HG02798 (cell line): Measurements from ENCODE around the gene LRRC32.

Source experiments
- ATAC-seq: cut with Tn5 transposase; IDR thresholded peaks from one replicate; pipeline ENCODE4 v1.9.1; 2021; ENCODE audit warnings: mild to moderate bottlenecking; ENCODE audit not compliant: unreplicated experiment, poor library complexity

LRRC32 gene

DNA sequence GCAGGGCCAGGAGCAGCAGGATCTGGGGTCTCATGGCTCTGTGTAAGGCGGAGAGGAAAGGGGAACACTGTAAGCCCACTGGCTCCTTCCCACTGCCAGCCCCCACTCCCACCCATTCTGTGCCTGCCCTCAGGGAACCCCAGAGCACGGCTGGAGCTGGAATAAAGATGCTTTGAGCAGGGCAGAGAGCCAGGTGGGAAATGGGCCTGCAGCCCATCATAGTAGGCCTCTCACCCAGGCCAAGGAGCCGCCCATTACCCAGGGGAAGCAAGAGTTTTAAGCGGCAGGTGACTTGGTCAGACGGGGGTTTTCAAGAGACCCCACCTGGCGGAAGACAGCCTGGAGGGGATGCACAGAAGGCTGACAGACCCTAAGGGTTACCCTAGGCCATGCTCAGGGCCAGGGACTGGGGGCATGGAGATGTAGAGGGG lies 4.6 kb downstream of the LRRC32 start:
- no peak for ATAC-seq

- ATAC-seq: no peak
Observed at GRCh38 chr11:76665172-76665571, 5.4 kb downstream of the LRRC32 start.

- ATAC-seq: no peak
Observed at GRCh38 chr11:76664578-76665061, 5.9 kb downstream of the LRRC32 start.

GRCh38 chr11:76663912-76664440 lies 6.6 kb downstream of the LRRC32 start:
- no peak for ATAC-seq

- ATAC-seq: no peak
Observed at GRCh38 chr11:76663486-76663810, 7.1 kb downstream of the LRRC32 start.

- ATAC-seq: no peak
Observed at GRCh38 chr11:76662656-76663485, 7.7 kb downstream of the LRRC32 start.

GRCh38 chr11:76661834-76662434 lies 8.6 kb downstream of the LRRC32 start:
- no peak for ATAC-seq

- no peak for ATAC-seq
Observed at GRCh38 chr11:76661306-76661751, 9.2 kb downstream of the LRRC32 start.

DNA sequence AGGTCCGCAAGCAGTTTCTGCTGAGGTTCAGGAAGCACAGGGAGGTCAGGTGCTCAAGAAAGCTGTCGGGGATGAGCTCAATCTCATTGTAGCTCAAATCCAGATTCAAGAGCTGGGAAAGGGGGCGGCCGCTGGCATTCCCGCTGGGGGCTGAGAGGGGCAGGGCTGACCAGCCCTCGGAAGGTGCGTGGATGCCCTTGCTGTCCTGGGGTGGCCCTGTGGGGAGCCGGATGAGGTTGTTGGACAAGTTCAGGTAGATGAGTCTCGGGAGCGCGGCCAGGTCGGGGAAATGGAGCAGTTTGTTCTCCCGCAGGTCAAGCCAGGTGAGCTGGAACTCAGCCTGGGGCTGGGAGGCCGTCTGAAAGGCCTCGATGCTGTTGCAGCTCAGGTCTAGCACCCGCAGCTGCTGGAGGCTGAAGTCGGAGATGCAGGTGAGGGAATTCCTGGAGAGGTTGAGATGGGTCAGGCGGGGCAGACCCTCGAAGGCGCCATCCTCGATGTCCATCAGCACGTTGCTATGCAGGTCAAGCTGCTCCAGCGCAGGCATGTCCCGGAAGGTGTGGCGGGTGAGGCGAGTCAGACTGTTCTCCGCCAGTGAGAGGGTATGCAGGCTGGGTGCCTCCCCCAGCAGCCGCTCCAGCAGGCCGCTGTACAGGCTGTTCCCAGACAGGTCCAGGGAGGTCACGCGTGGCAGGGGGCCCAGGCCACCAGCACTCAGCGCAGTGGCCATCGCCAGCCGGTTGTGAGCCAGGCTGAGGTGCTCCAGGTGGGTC lies 9.8 kb downstream of the LRRC32 start:
- ATAC-seq: no peak

- ATAC-seq: no peak
Observed at GRCh38 chr11:76659672-76660532, 10.6 kb downstream of the LRRC32 start.

- ATAC-seq: no peak
Observed at GRCh38 chr11:76658651-76659650, 11.6 kb downstream of the LRRC32 start.

DNA sequence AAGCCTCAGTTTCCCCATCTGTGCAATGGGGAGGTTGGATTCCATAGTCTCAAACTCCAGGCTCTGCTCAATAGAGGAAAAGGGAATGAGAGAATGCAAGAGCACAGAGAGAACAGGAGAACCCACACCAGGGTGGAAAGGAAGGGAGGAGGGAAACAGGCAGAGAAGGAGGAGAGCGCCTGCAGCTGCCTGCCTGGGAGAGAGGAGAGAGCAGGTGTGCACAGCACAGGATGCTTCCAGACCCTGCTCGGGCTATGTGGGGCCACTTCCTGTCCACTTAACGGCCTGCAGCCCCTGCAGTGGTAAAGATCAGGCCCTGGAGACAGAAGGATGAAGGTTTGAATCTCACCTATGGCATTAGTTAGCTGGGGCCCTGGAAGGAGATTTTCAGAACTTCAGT lies 12.3 kb downstream of the LRRC32 start:
- no peak for ATAC-seq

DNA sequence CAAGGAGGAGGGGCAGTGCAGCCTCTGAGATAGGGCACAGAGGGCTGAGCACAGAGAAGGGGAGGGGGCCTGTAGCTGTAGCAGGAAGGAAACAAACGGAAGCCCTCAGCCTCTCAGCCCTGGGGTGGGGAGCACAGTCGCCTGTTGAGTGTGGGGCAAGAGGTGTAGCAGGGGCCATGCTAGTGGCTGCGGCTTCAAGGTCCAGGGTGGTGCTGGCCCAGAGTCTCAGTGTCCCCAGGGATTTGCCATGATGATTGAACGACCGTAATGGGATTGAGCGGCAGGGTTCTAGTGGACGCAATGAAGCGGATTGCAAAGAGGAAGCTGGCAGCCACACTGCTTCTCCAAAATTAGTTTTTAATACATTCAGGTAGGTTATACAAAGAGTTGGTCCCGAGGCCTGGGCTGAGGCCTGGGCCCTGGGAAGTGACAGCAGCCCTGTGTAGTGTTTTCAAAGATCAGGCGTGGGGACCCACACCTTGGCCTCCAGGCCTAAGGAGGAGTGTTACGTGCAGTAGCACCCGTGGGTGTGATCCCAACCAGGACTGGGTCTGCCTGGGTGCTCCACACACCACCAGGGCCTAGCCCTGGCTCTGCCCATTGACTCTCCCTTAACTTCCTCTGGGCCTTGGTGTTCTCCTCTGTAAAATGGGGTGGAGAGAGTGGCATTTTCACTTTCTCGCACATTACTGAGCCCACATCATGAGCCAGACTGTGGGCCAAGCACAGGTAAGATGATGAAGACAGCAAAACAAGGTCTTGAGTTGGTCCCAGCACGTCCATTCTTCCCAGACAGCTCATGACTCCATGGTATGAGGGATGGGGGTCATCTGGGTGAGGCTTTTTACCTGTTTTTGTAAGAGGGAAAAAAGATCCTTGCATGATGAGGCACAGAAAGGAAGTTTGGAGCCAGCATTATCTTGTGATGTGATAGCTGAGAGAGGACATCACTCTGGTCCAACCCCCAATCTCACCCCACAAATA lies 13.1 kb downstream of the LRRC32 start:
- ATAC-seq: no peak

DNA sequence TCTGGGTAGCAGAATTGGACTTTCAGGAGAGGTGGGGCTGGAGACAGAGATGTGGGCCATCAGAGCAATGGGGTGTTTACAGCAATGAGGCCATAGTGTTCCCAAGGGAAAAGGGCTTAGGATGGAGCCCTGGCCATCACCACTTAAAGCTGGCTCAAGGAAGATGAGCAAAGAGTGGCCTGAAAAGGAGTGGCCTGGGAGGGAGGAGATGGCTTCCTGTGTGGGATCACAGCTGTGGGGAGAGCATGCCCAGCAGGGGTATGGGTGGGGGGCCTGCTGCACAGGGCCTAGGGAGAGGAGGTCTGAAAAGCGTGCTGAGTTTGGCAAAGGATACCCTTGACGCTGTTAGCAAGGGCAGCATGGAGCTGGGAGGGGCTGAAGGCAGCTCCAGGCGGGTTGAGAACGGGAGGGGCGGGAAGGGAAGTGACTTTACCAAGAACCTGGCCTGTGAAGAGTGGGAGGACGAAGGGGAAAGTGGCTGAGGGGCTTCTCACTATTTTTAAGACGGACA lies 13.9 kb downstream of the LRRC32 start:
- ATAC-seq: no peak

- ATAC-seq: no peak
Observed at GRCh38 chr11:76656050-76656531, 14.5 kb downstream of the LRRC32 start.

DNA sequence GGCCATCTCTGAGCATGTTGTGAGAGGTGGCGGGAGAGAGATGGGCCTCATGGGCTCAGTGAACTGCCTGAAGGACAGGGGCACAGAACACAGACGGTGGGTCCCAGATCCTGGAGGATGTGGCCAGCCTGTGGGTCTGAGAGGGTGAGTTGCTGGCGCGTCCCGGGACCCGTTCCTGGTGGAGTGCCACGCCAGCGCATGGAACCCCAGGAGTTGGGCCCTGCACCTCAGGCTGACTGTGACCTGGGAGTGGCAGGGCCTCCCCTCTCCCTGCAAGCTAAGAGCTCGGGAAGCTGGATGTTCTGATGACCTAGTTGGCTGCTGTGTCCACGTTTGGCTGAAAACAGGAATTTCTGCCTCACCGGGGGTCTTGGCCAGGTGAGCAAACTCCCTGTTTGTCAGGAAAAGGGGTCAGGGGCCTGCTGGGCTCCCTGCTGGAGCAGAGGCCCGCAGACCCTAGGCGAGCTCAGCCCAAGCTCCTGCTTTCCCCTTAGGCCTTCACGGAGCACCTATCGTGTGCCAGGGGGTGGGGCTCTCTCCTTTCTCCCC lies 15.0 kb downstream of the LRRC32 start:
- ATAC-seq: no peak

GRCh38 chr11:76654980-76655379 lies 15.6 kb downstream of the LRRC32 start:
- no peak for ATAC-seq
